ENCODE results near the gene DVL1.

The DVL1 gene

DNA sequence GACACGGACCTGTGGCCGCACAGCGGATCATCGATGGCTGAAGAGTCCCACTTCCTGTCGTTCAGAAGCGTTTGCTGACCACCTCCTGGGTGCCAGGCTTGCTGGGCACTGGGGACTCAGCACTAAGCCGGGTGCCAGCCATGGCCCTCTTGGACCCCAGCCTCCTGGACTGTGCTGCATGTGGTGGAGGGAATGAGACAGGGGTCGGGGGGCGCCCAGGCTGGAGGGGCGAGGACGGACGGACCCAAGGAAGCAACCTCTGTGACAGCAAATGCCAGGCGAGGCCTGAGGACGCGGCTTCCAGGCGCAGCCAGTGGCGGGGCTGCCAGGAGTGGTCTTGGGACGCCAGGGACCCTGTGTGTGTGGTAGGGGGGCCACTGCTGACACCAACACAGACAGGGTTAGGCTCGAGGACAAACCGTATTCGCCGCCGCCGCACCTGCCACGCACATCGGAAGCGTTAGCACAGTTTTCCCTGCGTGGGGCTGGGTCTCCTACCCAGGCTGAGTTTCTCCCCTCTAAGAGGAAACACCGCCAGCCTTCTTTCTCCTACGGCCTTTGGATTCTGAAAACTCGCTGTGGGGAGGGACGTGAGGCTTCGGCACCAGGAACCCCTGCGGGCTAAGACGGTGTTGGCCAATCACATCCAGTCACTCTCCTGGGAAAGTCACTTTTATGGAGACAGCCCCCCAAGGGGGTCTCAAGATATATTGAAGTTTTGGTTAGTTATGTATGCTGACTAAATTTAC, 12.2 kb upstream of the DVL1 start:
- Histone ChIP-seq H3K4me1 (ENCODE audit: insufficient read depth, low read length) (peaks cover 35% of the 10 kb centered on the region), H3K27me3 (ENCODE audit: insufficient read depth, low read length) (no peaks in the 10 kb centered on the region), H3K27ac (ENCODE audit: low read depth, low read length) (no peak overlapping the region; the same call in 1 of the 2 replicates), H3K36me3 (ENCODE audit: insufficient read depth, low read length) (no peaks in the 10 kb centered on the region), H3K9me3 (ENCODE audit: insufficient read depth, low read depth, low read length) (peaks cover 8% of the 10 kb centered on the region), H3K4me3 (ENCODE audit: low read length) (no peak overlapping the region), H3K9ac (ENCODE audit: low read depth, low read length) (peak overlapping the region; percentile 19; the same call in 1 of the 2 replicates)
- WGBS = 77% methylated on average over 34 of the region's 35 CpGs

GRCh38 chr1:1360506-1361169, 11.4 kb upstream of the DVL1 start:
- Histone ChIP-seq H3K36me3 (ENCODE audit: insufficient read depth, low read length) (no peaks in the 10 kb centered on the region), H3K4me3 (ENCODE audit: low read length) (no peak overlapping the region), H3K9me3 (ENCODE audit: insufficient read depth, low read depth, low read length) (no peaks in the 10 kb centered on the region), H3K27ac (ENCODE audit: low read depth, low read length) (no peak overlapping the region), H3K4me1 (ENCODE audit: insufficient read depth, low read length) (peaks cover 35% of the 10 kb centered on the region), H3K27me3 (ENCODE audit: insufficient read depth, low read length) (no peaks in the 10 kb centered on the region), H3K9ac (ENCODE audit: low read depth, low read length) (peak overlapping the region; percentile 19; the same call in 1 of the 2 replicates)
- WGBS = 85% methylated on average over 20 of the region's 20 CpGs

GRCh38 chr1:1359664-1360468, 10.6 kb upstream of the DVL1 start:
- H3K9me3 ChIP-seq (ENCODE audit: insufficient read depth, low read depth, low read length) = no peaks in the 10 kb centered on the region
- no peaks in the 10 kb centered on the region for H3K36me3 ChIP-seq (ENCODE audit: insufficient read depth, low read length)
- no peak overlapping the region for H3K4me3 ChIP-seq (ENCODE audit: low read length)
- peak overlapping the region; percentile 70 for H3K27ac ChIP-seq (ENCODE audit: low read depth, low read length)
- peaks cover 35% of the 10 kb centered on the region for H3K4me1 ChIP-seq (ENCODE audit: insufficient read depth, low read length)
- H3K9ac ChIP-seq (ENCODE audit: low read depth, low read length) = no peak overlapping the region
- peaks cover under 1% of the 10 kb centered on the region; the same call in 1 of the 2 replicates for H3K27me3 ChIP-seq (ENCODE audit: insufficient read depth, low read length)
- 74% methylated on average over 28 of the region's 28 CpGs for WGBS

DNA sequence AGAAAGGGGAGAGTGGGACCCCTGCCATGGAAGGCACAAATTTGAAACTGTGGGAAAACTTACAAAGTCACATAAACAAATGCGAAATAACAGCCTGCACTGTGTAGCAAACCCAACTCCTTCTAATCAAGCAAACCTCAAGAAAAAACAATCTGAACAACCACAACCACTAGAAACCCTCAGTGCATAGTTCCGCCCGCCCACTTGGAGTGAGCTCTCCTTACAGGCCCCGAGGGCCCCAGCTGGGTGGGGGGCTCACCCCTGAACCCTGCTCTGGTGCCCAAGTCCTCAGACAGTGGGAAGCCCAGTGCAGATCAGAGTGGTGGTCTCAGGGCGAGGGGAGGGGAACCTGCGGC, 10.1 kb upstream of the DVL1 start:
- 82% methylated on average over 6 of the region's 6 CpGs for WGBS
- Histone ChIP-seq H3K4me1 (ENCODE audit: insufficient read depth, low read length) (peaks cover 35% of the 10 kb centered on the region), H3K36me3 (ENCODE audit: insufficient read depth, low read length) (no peaks in the 10 kb centered on the region), H3K27me3 (ENCODE audit: insufficient read depth, low read length) (peaks cover 5% of the 10 kb centered on the region; the same call in 1 of the 2 replicates), H3K27ac (ENCODE audit: low read depth, low read length) (peak overlapping the region; percentile 88), H3K9me3 (ENCODE audit: insufficient read depth, low read depth, low read length) (no peaks in the 10 kb centered on the region), H3K4me3 (ENCODE audit: low read length) (no peak overlapping the region), H3K9ac (ENCODE audit: low read depth, low read length) (no peak overlapping the region)

- peaks cover 35% of the 10 kb centered on the region for H3K4me1 ChIP-seq (ENCODE audit: insufficient read depth, low read length)
- H3K36me3 ChIP-seq (ENCODE audit: insufficient read depth, low read length) = no peaks in the 10 kb centered on the region
- H3K27me3 ChIP-seq (ENCODE audit: insufficient read depth, low read length) = peaks cover 5% of the 10 kb centered on the region; the same call in 1 of the 2 replicates
- no peaks in the 10 kb centered on the region for H3K9me3 ChIP-seq (ENCODE audit: insufficient read depth, low read depth, low read length)
- peak within 1 kb of the TSS; percentile 78 for H3K9ac ChIP-seq (ENCODE audit: low read depth, low read length)
- H3K4me3 ChIP-seq (ENCODE audit: low read length) = peak within 1 kb of the TSS; percentile 57
- peak within 1 kb of the TSS; percentile 88 for H3K27ac ChIP-seq (ENCODE audit: low read depth, low read length)
- 29% methylated on average over 29 of the region's 29 CpGs for WGBS
Measured at GRCh38 chr1:1358433-1359271, 9.4 kb upstream of the DVL1 start, which contains the start of gene MXRA8. Gene MXRA8, minus strand, starts transcription at chr1:1358555. Its CDS starts 51 bp downstream, at chr1:1358504.

- Histone ChIP-seq H3K4me1 (ENCODE audit: insufficient read depth, low read length) (peaks cover 35% of the 10 kb centered on the region), H3K9ac (ENCODE audit: low read depth, low read length) (peak overlapping the region; percentile 78), H3K36me3 (ENCODE audit: insufficient read depth, low read length) (no peaks in the 10 kb centered on the region), H3K27ac (ENCODE audit: low read depth, low read length) (peak overlapping the region; percentile 88), H3K9me3 (ENCODE audit: insufficient read depth, low read depth, low read length) (no peaks in the 10 kb centered on the region), H3K27me3 (ENCODE audit: insufficient read depth, low read length) (peaks cover 5% of the 10 kb centered on the region; the same call in 1 of the 2 replicates), H3K4me3 (ENCODE audit: low read length) (peak overlapping the region; percentile 57)
- WGBS = 19% methylated on average over 17 of the region's 18 CpGs
Measured at GRCh38 chr1:1357871-1358432, 8.7 kb upstream of the DVL1 start.

DNA sequence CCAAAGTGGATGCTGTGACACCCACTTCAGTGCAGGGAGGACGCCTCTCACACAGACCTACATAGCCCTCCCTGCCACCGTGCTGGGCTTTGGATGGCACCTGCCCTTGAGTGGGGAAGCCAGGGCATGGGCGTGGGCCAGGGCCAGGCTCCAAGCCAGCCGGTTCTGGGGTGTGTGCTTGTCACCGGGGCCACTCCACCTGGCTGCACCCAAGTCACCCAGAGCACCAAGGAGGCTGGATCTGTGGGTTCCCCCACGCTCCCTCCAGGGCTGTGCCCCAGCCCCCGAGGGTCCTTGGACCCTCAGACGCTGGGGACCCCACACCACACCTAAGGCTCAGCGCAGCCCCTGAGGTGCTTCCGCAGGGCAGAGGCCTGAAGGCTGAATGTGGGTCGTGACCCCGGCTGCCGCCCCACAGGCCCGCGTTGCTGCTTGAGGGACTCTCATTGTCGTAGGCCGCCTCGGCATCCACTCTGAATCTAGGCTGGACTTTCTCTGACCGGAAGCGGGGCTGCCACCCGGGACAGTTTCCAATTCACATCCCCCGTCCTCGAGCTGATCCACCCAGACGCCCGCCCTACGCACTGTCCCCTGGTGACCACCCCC, 7.7 kb upstream of the DVL1 start:
- H3K27ac ChIP-seq (ENCODE audit: low read depth, low read length) = no peak overlapping the region
- peaks cover 32% of the 10 kb centered on the region for H3K4me1 ChIP-seq (ENCODE audit: insufficient read depth, low read length)
- H3K9ac ChIP-seq (ENCODE audit: low read depth, low read length) = no peak overlapping the region
- peak overlapping the region; percentile 57; the same call in 1 of the 2 replicates for H3K4me3 ChIP-seq (ENCODE audit: low read length)
- 86% methylated on average over 26 of the region's 26 CpGs for WGBS
- H3K27me3 ChIP-seq (ENCODE audit: insufficient read depth, low read length) = peaks cover 5% of the 10 kb centered on the region; the same call in 1 of the 2 replicates
- H3K36me3 ChIP-seq (ENCODE audit: insufficient read depth, low read length) = no peaks in the 10 kb centered on the region
- no peaks in the 10 kb centered on the region for H3K9me3 ChIP-seq (ENCODE audit: insufficient read depth, low read depth, low read length)

DNA sequence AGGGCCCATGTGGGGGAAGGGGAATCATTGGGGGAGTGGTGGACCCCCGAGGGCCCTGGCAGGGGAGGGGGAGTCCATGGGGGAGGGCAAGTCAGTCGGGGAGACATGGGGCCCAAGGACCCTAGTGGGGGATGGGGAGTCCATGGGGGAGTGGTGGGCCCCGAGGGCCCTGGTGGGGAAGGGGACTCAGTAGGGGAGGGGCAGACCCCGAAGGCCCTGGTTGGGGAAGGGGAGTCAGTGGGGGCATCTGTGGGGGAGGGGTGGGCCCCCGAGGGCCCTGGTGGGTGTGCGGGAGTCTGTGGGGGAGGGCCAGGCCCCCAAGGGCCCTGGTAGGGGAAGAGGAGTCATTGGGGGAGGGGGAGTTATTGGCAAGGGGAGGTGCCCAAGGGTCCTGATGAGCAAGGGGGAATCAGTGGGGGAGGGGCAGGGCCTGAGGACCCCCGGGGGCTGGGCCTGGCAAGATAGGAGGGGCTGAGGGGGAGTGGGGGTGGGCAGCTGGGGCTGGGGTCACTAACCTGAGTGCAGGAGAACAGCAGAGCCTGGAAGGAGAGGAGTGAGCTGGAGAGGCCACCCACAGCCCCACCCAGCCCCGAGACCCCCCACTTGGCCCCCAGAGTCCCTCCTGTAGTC, 7.1 kb upstream of the DVL1 start:
- Histone ChIP-seq H3K27ac (ENCODE audit: low read depth, low read length) (no peak overlapping the region), H3K4me1 (ENCODE audit: insufficient read depth, low read length) (peaks cover 32% of the 10 kb centered on the region), H3K9ac (ENCODE audit: low read depth, low read length) (no peak overlapping the region), H3K4me3 (ENCODE audit: low read length) (no peak overlapping the region), H3K36me3 (ENCODE audit: insufficient read depth, low read length) (no peaks in the 10 kb centered on the region), H3K27me3 (ENCODE audit: insufficient read depth, low read length) (peaks cover 5% of the 10 kb centered on the region; the same call in 1 of the 2 replicates), H3K9me3 (ENCODE audit: insufficient read depth, low read depth, low read length) (no peaks in the 10 kb centered on the region)
- WGBS = 88% methylated on average over 7 of the region's 8 CpGs

- Histone ChIP-seq H3K27me3 (ENCODE audit: insufficient read depth, low read length) (peaks cover 5% of the 10 kb centered on the region; the same call in 1 of the 2 replicates), H3K9me3 (ENCODE audit: insufficient read depth, low read depth, low read length) (no peaks in the 10 kb centered on the region), H3K27ac (ENCODE audit: low read depth, low read length) (no peak overlapping the region), H3K9ac (ENCODE audit: low read depth, low read length) (no peak overlapping the region), H3K36me3 (ENCODE audit: insufficient read depth, low read length) (no peaks in the 10 kb centered on the region), H3K4me1 (ENCODE audit: insufficient read depth, low read length) (peaks cover 25% of the 10 kb centered on the region), H3K4me3 (ENCODE audit: low read length) (no peak overlapping the region)
- WGBS = 93% methylated on average over 49 of the region's 52 CpGs
Measured at GRCh38 chr1:1355416-1355815, 6.2 kb upstream of the DVL1 start.

Measured in HUES64 (cell line).